B cell (primary cell): ENCODE results near the gene KCNIP1. TPM values are rescaled to one million over a fixed set of nuclear protein-coding genes. Genes with fewer than 3 reads are reported as not detected.

Experiments
- ATAC-seq: fragments of 200-7000 bp; cut with Tn5 transposase; one replicate; pipeline ENCODE4 v1.10.0; 2021; ENCODE audit warnings: low read depth, mild to moderate bottlenecking, moderate number of reproducible peaks, moderate library complexity
- CTCF ChIA-PET: fragments of 350-600 bp; sonication (Branson Sonifier 250); formaldehyde crosslinking; loops from one replicate; lab custom pipeline; 2021; ENCODE audit warnings: antibody characterized with exemption, inconsistent platforms; lab: Charles Lee
- POLR2A ChIA-PET: fragments of 350-600 bp; sonication (Branson Sonifier 250); formaldehyde crosslinking; loops from one replicate; lab custom pipeline; 2021; ENCODE audit warnings: antibody characterized with exemption; lab: Charles Lee
- DNase-seq: peaks from one replicate; pipeline ENCODE4 v3.0.0; 2013
- H2AFZ ChIP-seq: 2 replicates; pipeline ENCODE4 v1.6.1; 2012; ENCODE audit warnings: mild to moderate bottlenecking, low read depth, low read length; ENCODE audit not compliant: insufficient read depth, poor library complexity, severe bottlenecking
- H3K27ac ChIP-seq, 2 donors: 1 replicate in 1 of 2; 2 replicates in 1 of 2; pipeline ENCODE4 v1.5.1; 2012 to 2013; ENCODE audit warnings: low read length in 2 of 2, mild to moderate bottlenecking in 2 of 2, moderate library complexity in 1 of 2
- H3K27me3 ChIP-seq, 4 experiments: fragments of 200-600 bp in 1 of 4; sonication (generic) in 1 of 4; replicated peaks in 1 of 4; 1 replicate in 2 of 4; 2 replicates in 2 of 4; pipeline versions ENCODE4 v1.6.1 to v1.7.0; 2013 to 2016; ENCODE audit warnings: low read length in 3 of 4, mild to moderate bottlenecking in 2 of 4, mixed read lengths in 1 of 4, moderate library complexity in 1 of 4; ENCODE audit not compliant: insufficient read depth in 4 of 4, control insufficient read depth in 3 of 4; ENCODE audit errors: control extremely low read depth in 1 of 4
- H3K36me3 ChIP-seq, 2 experiments: replicated peaks in 1 of 2; 1 replicate in 1 of 2; 2 replicates in 1 of 2; pipeline versions ENCODE4 v1.6.1 to v1.7.1; 2013; ENCODE audit warnings: low read length in 1 of 2; ENCODE audit not compliant: insufficient read depth in 2 of 2, control insufficient read depth in 1 of 2; ENCODE audit errors: control extremely low read depth in 1 of 2, extremely low read depth in 1 of 2
- H3K4me1 ChIP-seq, 2 donors: fragments of 200-600 bp in 1 of 2; sonication (generic) in 1 of 2; 1 replicate in 1 of 2; 2 replicates in 1 of 2; pipeline versions ENCODE4 v1.5.1 to v1.6.1; 2013 to 2017; ENCODE audit warnings: low read length in 2 of 2; ENCODE audit not compliant: control insufficient read depth in 2 of 2, insufficient read depth in 2 of 2
- H3K4me2 ChIP-seq: replicated peaks from 2 replicates; pipeline ENCODE3; 2012; ENCODE audit warnings: mild to moderate bottlenecking, low read depth, low read length; ENCODE audit not compliant: poor library complexity, severe bottlenecking
- H3K4me3 ChIP-seq, 5 experiments: fragments of 200-600 bp in 1 of 5; sonication (generic) in 1 of 5; 1 replicate in 3 of 5; 2 replicates in 2 of 5; pipeline versions ENCODE4 v1.5.1 to v1.7.0; 2011 to 2016; ENCODE audit warnings: low read length in 4 of 5, mild to moderate bottlenecking in 4 of 5, low read depth in 2 of 5, control low read depth in 1 of 5, moderate library complexity in 1 of 5; ENCODE audit not compliant: insufficient read depth in 1 of 5; ENCODE audit errors: control extremely low read depth in 1 of 5, extremely low read depth in 1 of 5
- H3K79me2 ChIP-seq: fragments of 200-600 bp; sonication (generic); one replicate; pipeline ENCODE4 v1.6.0; 2016; ENCODE audit warnings: low read length; ENCODE audit not compliant: control insufficient read depth, insufficient read depth
- H3K9ac ChIP-seq: fragments of 200-600 bp; sonication (generic); 2 replicates; pipeline ENCODE4 v1.6.1; 2017; ENCODE audit warnings: mild to moderate bottlenecking, low read length, moderate library complexity
- H3K9me3 ChIP-seq, 3 donors: one replicate each; pipeline versions ENCODE4 v1.6.1 to v1.7.1; 2013; ENCODE audit warnings: low read length in 2 of 3; ENCODE audit not compliant: control insufficient read depth in 2 of 3, insufficient read depth in 1 of 3; ENCODE audit errors: control extremely low read depth in 1 of 3
- H4K20me1 ChIP-seq: 2 replicates; pipeline ENCODE4 v1.6.0; 2012; ENCODE audit warnings: mild to moderate bottlenecking, low read length; ENCODE audit not compliant: insufficient read depth, control insufficient read depth, poor library complexity, severe bottlenecking
- H3K27ac Mint-ChIP-seq: one replicate; pipeline ENCODE4 v1.8.0; 2021; ENCODE audit warnings: mixed read lengths
- H3K27me3 Mint-ChIP-seq: one replicate; pipeline ENCODE4 v1.8.0; 2021; ENCODE audit warnings: mixed read lengths
- H3K4me1 Mint-ChIP-seq: one replicate; pipeline ENCODE4 v1.8.0; 2021; ENCODE audit warnings: mixed read lengths
- H3K4me3 Mint-ChIP-seq: one replicate; pipeline ENCODE4 v1.8.0; 2021; ENCODE audit warnings: mixed read lengths
- H3K9me3 Mint-ChIP-seq: one replicate; pipeline ENCODE4 v1.8.0; 2022; ENCODE audit warnings: mixed read lengths; ENCODE audit not compliant: insufficient read depth
- EZH2 ChIP-seq: IDR thresholded peaks from 2 replicates; pipeline ENCODE4 v1.6.1; 2012; ENCODE audit warnings: borderline replicate concordance, low read depth, mild to moderate bottlenecking, moderate library complexity, low read length; ENCODE audit not compliant: insufficient read depth, poor library complexity, severe bottlenecking
- WGBS: methylation state at CpG from one replicate; pipeline ENCODE4 v1.1.5; 2013; ENCODE audit warnings: missing lambda C conversion rate; ENCODE audit not compliant: insufficient coverage; 5-methylcytosine and 5-hydroxymethylcytosine counted together
- intact Hi-C: fragments of 100-400 bp; cut with micrococcal nuclease; formaldehyde crosslinking; loops from one replicate; pipeline ENCODE4 v1.10.0; 2022
- polyA plus RNA-seq: library from polyadenylated mRNA; depleted of rRNA; stranded (reverse); fragments of >200 nt; gene quantifications from 2 replicates; pipeline ENCODE4 v1.2.3, GENCODE V29; 2012
- total RNA-seq, 2 donors: library from RNA; stranded (reverse); fragments of 120-200 nt in 1 of 2; gene quantifications; 1 replicate in 1 of 2; 2 replicates in 1 of 2; pipeline versions ENCODE4 v1.2.3 to v1.2.4, GENCODE V29; 2013 to 2022
- TF ChIP-seq, protein P1 (sequence below): fragments of 200-600 bp; IDR thresholded peaks from one replicate; pipeline ENCODE4 v1.8.0; 2022; ENCODE audit warnings: antibody characterized with exemption, mild to moderate bottlenecking

Gene KCNIP1
- total and polyA plus RNA-seq, 2 donors (not counting 1 experiment from before 2014, with no cell fraction given): not detected

DNA sequence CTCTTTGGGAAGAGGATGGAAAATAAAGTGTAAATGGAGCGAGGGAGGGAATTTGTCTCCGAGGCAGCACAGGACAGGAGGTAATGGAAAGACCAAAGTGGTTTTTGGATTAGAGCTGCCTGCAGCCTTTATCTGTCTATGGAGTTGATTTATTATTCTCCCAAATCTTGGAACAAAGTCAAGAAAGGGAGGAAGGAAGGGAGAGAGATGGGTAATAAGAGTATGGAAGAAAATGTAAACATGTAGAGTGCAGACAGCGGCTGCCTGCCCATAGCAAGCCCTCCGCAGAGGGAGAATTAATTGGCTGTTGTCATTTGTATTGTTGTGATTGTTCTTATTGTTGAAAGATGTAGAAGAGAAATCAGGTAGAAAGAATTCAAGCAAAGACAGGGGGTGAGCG is 15.7 kb downstream of the KCNIP1 start:
- no peak overlapping the region for H3K4me3 Mint-ChIP-seq
- TF ChIP-seq, protein P1, sequence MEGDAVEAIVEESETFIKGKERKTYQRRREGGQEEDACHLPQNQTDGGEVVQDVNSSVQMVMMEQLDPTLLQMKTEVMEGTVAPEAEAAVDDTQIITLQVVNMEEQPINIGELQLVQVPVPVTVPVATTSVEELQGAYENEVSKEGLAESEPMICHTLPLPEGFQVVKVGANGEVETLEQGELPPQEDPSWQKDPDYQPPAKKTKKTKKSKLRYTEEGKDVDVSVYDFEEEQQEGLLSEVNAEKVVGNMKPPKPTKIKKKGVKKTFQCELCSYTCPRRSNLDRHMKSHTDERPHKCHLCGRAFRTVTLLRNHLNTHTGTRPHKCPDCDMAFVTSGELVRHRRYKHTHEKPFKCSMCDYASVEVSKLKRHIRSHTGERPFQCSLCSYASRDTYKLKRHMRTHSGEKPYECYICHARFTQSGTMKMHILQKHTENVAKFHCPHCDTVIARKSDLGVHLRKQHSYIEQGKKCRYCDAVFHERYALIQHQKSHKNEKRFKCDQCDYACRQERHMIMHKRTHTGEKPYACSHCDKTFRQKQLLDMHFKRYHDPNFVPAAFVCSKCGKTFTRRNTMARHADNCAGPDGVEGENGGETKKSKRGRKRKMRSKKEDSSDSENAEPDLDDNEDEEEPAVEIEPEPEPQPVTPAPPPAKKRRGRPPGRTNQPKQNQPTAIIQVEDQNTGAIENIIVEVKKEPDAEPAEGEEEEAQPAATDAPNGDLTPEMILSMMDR: no peak
- no peak for TF ChIP-seq EZH2
- H3K36me3 ChIP-seq: no peaks in the 10 kb centered on the region
- H4K20me1 ChIP-seq: no peaks in the 10 kb centered on the region
- H3K27me3 ChIP-seq: no peaks in the 10 kb centered on the region
- H3K4me3 ChIP-seq: no peak overlapping the region
- intact Hi-C loops: no loop called here
- H3K9me3 Mint-ChIP-seq: no peaks in the 10 kb centered on the region
- ATAC-seq (no peak), DNase-seq (no peak)
- H2AFZ ChIP-seq: no peak overlapping the region
- H3K27ac ChIP-seq: no peak overlapping the region
- CTCF ChIA-PET: no interaction called here
- H3K79me2 ChIP-seq: no peaks in the 10 kb centered on the region
- H3K9ac ChIP-seq: no peak overlapping the region
- POLR2A ChIA-PET: no interaction called here
- H3K27ac Mint-ChIP-seq: no peak overlapping the region
- 93% methylated on average over 5 of the region's 5 CpGs for WGBS
- no peaks in the 10 kb centered on the region for H3K4me1 Mint-ChIP-seq
- peaks cover 3% of the 10 kb centered on the region for H3K27me3 Mint-ChIP-seq
- no peak overlapping the region for H3K4me2 ChIP-seq
- no peaks in the 10 kb centered on the region for H3K4me1 ChIP-seq
- H3K9me3 ChIP-seq: peaks cover 0 to 9% (median 0%) of the 10 kb centered on the region in 3 donors

DNA sequence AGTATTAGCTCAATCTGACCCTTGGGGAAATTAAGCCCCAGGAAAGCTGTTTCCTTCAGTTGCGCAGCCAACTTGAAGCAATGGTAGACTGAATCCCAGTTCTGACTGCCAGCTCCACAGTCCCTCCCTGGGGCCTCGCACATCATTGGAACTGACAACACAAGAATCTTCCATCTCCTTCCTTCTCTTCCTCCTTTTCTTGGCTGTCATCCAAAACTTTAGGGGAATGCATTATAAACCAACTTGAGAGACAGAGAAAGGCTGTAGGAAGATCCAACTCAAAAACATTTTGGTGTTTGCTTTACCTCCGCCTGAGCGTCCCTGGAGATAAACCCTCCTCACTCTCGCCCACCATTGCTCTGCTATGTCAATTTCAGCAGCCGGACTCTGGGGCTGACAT is 16.6 kb downstream of the KCNIP1 start:
- ChIA-PET CTCF (no interaction called here), POLR2A (no interaction called here)
- TF ChIP-seq, protein P1: no peak
- TF ChIP-seq EZH2: no peak
- ATAC-seq (no peak), DNase-seq (no peak)
- Histone ChIP-seq H3K4me2 (no peak overlapping the region), H3K36me3 (no peaks in the 10 kb centered on the region), H3K79me2 (no peaks in the 10 kb centered on the region), H3K9me3 (peaks cover 0 to 9% (median 0%) of the 10 kb centered on the region in 3 donors), H2AFZ (no peak overlapping the region), H3K27me3 (no peaks in the 10 kb centered on the region), H3K4me3 (no peak overlapping the region), H3K27ac (no peak overlapping the region), H3K4me1 (no peaks in the 10 kb centered on the region), H3K9ac (no peak overlapping the region), H4K20me1 (no peaks in the 10 kb centered on the region)
- 83% methylated on average over 6 of the region's 6 CpGs for WGBS
- intact Hi-C loops: no loop called here
- Mint-ChIP-seq H3K4me3 (no peak overlapping the region), H3K27ac (no peak overlapping the region), H3K4me1 (no peaks in the 10 kb centered on the region), H3K9me3 (no peaks in the 10 kb centered on the region), H3K27me3 (peaks cover 3% of the 10 kb centered on the region)
